Activated T-helper 1 cell treated with anti-CD3 and anti-CD28 coated beads, Interleukin-12 subunit alpha, Interleukin-12 subunit beta, Interleukin-2, Interleukin-4 antibody, amounts not matched to agents 30 ng/mL and 10 ng/mL and 1 ng/mL, durations not matched to agents 14 hours and 24 hours and 36 hours (primary cell): ENCODE measurements around the gene NRG2. TPM values are rescaled to one million over a fixed set of nuclear protein-coding genes. Genes with fewer than 3 reads are reported as not detected.

ENCODE experiments used
- DNase-seq: peaks from one replicate; pipeline ENCODE4 v3.0.0; 2021; ENCODE audit warnings: low spot score
- H3K27ac Mint-ChIP-seq: one replicate; pipeline ENCODE4 v1.8.0; 2021; ENCODE audit warnings: mild to moderate bottlenecking, mixed read lengths
- H3K27me3 Mint-ChIP-seq: one replicate; pipeline ENCODE4 v1.8.0; 2022; ENCODE audit warnings: mild to moderate bottlenecking, moderate library complexity, mixed read lengths; ENCODE audit not compliant: insufficient read depth
- H3K36me3 Mint-ChIP-seq: one replicate; pipeline ENCODE4 v1.8.0; 2021; ENCODE audit warnings: low read depth, mixed read lengths
- H3K4me1 Mint-ChIP-seq: one replicate; pipeline ENCODE4 v1.8.0; 2021; ENCODE audit warnings: low read depth, mixed read lengths
- H3K4me3 Mint-ChIP-seq: one replicate; pipeline ENCODE4 v1.8.0; 2021; ENCODE audit warnings: mild to moderate bottlenecking, moderate library complexity, mixed read lengths
- H3K9me3 Mint-ChIP-seq: one replicate; pipeline ENCODE4 v1.8.0; 2021; ENCODE audit warnings: mixed read lengths
- intact Hi-C: fragments of 100-400 bp; cut with micrococcal nuclease; formaldehyde crosslinking; loops from one replicate; pipeline ENCODE4 v1.15.1; 2024
- total RNA-seq: library from RNA; stranded (reverse); gene quantifications from 2 replicates; pipeline ENCODE4 v1.2.3, GENCODE V29; 2022

NRG2 gene
- total RNA-seq, 1 donor from 2014 or later = 0.08 TPM

DNA sequence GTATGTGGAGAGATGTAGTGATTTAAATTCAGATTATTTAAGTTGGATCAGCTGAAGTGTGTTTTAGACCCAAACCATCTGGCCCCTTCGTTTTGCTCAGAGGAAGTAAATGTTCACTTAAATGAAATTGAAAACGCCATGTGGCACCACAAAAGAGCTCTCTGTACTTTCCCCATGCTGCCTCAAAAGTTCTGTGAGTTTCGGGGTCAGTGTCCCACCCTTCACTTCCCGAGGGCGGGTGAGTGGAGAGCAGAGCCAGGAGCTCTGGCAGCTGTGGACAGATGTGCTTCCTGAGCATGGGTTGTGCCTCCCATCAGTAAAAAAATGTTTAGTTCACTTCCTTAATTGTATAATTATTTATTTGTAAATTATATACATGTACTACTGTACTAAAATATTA lies 199.1 kb downstream of the NRG2 start:
- Mint-ChIP-seq H3K27ac (no peak overlapping the region), H3K27me3 (peaks cover 38% of the 10 kb centered on the region), H3K4me1 (peaks cover 7% of the 10 kb centered on the region), H3K4me3 (no peak overlapping the region), H3K9me3 (no peaks in the 10 kb centered on the region), H3K36me3 (no peaks in the 10 kb centered on the region)
- intact Hi-C loops = loop anchor here (1.0 to 10.0 kb wide), 3 partner anchors 57 to 311 kb away; no protein-coding TSS in a partner anchor
- DNase-seq = no peak

GRCh38 chr5:139842321-139842720 lies 200.8 kb downstream of the NRG2 start:
- Mint-ChIP-seq H3K36me3 (no peaks in the 10 kb centered on the region), H3K27ac (no peak overlapping the region), H3K4me1 (peaks cover 4% of the 10 kb centered on the region), H3K4me3 (no peak overlapping the region), H3K27me3 (peaks cover 34% of the 10 kb centered on the region), H3K9me3 (no peaks in the 10 kb centered on the region)
- intact Hi-C loops = loop anchor here (10.0 kb wide), 1 partner anchor 312 kb away; no protein-coding TSS in a partner anchor
- DNase-seq = no peak

DNA sequence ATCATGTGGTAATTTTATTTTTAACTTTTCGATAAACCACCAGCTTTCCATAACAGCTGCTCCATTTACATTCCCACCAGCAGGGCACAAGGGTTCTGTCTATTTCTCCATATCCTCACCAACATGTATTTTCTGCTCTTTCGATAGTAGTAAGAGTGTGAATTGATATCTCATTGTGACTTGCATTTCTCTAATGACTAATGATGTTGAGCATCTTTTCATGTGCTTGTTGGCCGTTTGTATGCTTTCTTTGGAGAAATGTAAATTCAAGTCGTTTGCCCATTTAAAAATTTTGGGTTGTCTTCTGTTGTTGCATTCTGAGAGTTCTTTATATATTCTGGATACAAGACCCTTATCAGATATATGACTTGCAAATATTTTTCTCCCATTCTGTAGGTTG lies 201.6 kb downstream of the NRG2 start:
- no peak for DNase-seq
- Mint-ChIP-seq H3K27ac (no peak overlapping the region), H3K27me3 (peaks cover 33% of the 10 kb centered on the region), H3K4me3 (no peak overlapping the region), H3K36me3 (no peaks in the 10 kb centered on the region), H3K9me3 (no peaks in the 10 kb centered on the region), H3K4me1 (peaks cover 4% of the 10 kb centered on the region)
- intact Hi-C loops = loop anchor here (10.0 kb wide), 1 partner anchor 313 kb away; no protein-coding TSS in a partner anchor

- H3K4me3 Mint-ChIP-seq = no peak overlapping the region
- H3K9me3 Mint-ChIP-seq = no peaks in the 10 kb centered on the region
- no peaks in the 10 kb centered on the region for H3K36me3 Mint-ChIP-seq
- peaks cover 4% of the 10 kb centered on the region for H3K4me1 Mint-ChIP-seq
- no peak for DNase-seq
- intact Hi-C loops = loop anchor here (10.0 kb wide), 1 partner anchor 315 kb away; no protein-coding TSS in a partner anchor
- no peak overlapping the region for H3K27ac Mint-ChIP-seq
- peaks cover 18% of the 10 kb centered on the region for H3K27me3 Mint-ChIP-seq
These were observed 203.2 kb downstream of the NRG2 start for GRCh38 chr5:139839918-139840317.

DNA sequence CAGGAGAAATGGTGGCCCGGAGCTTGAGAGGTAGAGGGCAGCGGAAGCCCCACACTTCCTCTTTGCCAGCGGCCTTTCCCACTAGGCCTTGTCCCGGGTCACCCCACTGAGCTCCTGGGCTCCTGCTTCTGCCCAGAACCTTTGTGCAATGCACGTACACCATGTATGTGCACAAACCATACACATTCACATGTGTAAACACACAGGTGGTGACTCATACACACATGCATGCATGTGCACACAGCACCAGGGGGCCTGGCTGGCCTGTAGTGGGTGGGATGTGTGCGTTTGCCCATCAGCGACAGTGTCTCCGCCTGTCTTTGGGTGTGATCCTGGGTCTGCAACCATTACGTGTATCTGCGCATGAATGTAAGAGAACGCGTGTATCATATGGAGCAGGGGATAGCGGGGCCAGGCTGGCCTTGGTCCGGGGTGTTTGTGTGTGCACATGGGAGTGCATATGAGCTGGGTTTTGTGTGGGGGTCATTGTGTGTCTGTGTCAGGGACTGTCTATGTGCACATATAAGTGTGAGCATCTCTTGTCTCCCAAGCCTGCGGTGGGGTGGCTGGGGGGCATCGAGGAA lies 203.8 kb downstream of the NRG2 start:
- intact Hi-C loops = no loop called here
- no peak for DNase-seq

GRCh38 chr5:139838381-139839197 lies 204.5 kb downstream of the NRG2 start:
- Mint-ChIP-seq H3K36me3 (no peaks in the 10 kb centered on the region), H3K27ac (no peak overlapping the region), H3K4me3 (no peak overlapping the region), H3K27me3 (peaks cover 13% of the 10 kb centered on the region), H3K9me3 (no peaks in the 10 kb centered on the region), H3K4me1 (no peaks in the 10 kb centered on the region)
- intact Hi-C loops = no loop called here
- no peak for DNase-seq

More for the DNA sequence above, 203.8 kb downstream of the NRG2 start:
- Mint-ChIP-seq H3K27me3 (peaks cover 13% of the 10 kb centered on the region), H3K4me1 (peaks cover under 1% of the 10 kb centered on the region), H3K36me3 (no peaks in the 10 kb centered on the region), H3K4me3 (no peak overlapping the region), H3K27ac (no peak overlapping the region), H3K9me3 (no peaks in the 10 kb centered on the region)

DNA sequence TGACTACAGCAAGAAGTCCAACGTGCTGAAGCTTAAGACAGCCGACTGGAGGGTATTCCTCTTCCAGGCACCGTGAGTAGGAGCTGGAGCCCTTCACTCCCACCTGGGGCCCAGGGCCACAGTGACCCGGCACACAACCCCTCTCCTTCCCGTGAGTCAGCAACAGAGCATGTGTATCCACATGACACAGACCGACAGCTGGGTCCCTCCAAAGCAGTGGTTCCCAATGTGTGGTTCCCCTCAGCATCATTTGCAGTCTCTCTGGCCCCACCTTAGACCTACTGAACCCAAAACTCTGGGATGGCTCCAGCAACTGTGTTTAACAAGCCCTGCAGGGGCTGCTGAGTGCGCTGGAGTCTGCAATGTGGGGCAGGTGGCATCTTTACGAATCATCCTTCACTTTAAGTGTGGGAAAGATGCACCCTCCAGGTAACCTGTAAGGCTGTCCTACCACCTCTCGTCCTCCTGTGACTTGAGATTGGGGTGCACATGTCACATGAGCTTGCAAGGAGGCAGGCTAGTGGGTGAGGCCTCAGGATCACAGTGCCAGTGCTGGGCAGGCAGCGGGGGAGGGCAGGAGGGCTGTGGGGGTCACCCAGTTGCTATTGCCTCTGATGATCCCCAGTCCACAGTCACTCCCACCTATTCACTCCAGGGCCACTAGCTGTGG lies 205.3 kb downstream of the NRG2 start:
- no peak for DNase-seq
- H3K27ac Mint-ChIP-seq = no peak overlapping the region
- H3K9me3 Mint-ChIP-seq = no peaks in the 10 kb centered on the region
- H3K4me1 Mint-ChIP-seq = no peaks in the 10 kb centered on the region
- no peak overlapping the region for H3K4me3 Mint-ChIP-seq
- H3K27me3 Mint-ChIP-seq = peaks cover 9% of the 10 kb centered on the region
- no peaks in the 10 kb centered on the region for H3K36me3 Mint-ChIP-seq
- intact Hi-C loops = no loop called here

DNA sequence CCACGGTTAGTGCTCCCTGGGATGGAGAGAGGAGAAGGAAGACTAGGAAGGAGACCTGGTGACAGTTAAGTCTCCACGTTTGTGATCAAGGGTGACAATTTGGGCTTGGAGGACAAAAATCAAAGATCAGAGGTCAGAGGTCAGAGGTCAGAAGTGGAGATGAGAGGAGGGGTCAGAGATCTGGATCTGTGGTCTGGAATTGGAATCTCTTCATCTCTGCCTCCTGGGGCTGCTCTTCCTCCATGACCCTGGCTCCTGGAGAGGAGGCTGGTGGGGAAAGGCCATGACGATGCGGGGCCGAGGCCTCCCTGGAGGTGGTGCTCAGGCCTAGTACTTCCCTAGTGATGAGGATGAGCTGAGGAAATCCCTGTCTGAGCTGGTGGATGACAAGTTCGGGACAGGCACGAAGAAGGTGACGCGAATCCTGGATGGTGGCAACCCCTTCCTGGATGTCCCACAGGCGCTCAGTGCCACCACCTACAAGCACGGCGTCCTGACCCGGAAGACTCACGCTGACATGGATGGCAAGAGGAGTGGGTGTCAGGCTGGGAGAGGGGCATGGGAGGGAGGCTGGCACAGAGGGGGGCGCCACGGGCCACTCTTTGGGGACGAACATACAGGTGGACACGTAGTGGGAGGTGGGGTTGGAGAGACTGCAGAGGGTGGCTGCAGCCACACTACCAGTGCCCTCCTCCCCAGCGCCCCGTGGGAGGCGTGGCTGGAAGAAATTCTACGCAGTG lies 206.5 kb downstream of the NRG2 start:
- Mint-ChIP-seq H3K36me3 (no peaks in the 10 kb centered on the region), H3K27ac (no peak overlapping the region), H3K4me3 (no peak overlapping the region), H3K9me3 (no peaks in the 10 kb centered on the region), H3K27me3 (peaks cover 12% of the 10 kb centered on the region), H3K4me1 (no peaks in the 10 kb centered on the region)
- no peak for DNase-seq
- intact Hi-C loops = no loop called here

DNA sequence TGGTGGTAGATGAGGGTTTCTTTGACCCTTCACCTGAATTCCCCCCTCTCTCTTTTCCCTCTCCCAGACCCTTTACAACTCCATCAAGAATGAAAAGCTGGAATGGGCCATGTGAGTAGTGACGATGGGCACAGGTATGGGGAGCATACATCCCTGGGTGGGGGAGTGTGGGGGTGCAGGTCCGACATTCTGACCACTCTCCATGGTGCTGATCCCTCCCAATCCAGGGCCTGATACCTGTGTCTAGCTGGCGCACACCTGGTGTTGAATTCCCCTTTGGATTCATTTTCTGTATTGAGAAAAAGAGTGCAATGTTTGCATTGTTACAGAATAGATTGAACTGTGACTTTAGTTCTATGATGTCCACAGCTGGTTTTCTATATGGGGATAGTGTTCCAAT lies 207.4 kb downstream of the NRG2 start:
- no peaks in the 10 kb centered on the region for H3K4me1 Mint-ChIP-seq
- H3K27ac Mint-ChIP-seq = no peak overlapping the region

GRCh38 chr5:139833525-139833924 lies 209.6 kb downstream of the NRG2 start:
- no peak for DNase-seq
- peaks cover 17% of the 10 kb centered on the region for H3K27me3 Mint-ChIP-seq
- no peaks in the 10 kb centered on the region for H3K9me3 Mint-ChIP-seq
- intact Hi-C loops = no loop called here
- H3K27ac Mint-ChIP-seq = no peak overlapping the region
- no peak overlapping the region for H3K4me3 Mint-ChIP-seq
- H3K36me3 Mint-ChIP-seq = no peaks in the 10 kb centered on the region
- no peaks in the 10 kb centered on the region for H3K4me1 Mint-ChIP-seq

More for the DNA sequence above, 207.4 kb downstream of the NRG2 start:
- Mint-ChIP-seq H3K9me3 (no peaks in the 10 kb centered on the region), H3K36me3 (no peaks in the 10 kb centered on the region), H3K27me3 (peaks cover 14% of the 10 kb centered on the region), H3K4me3 (no peak overlapping the region)
- intact Hi-C loops = no loop called here
- no peak for DNase-seq

- DNase-seq = no peak
- H3K27me3 Mint-ChIP-seq = peaks cover 17% of the 10 kb centered on the region
- H3K36me3 Mint-ChIP-seq = no peaks in the 10 kb centered on the region
- H3K9me3 Mint-ChIP-seq = no peaks in the 10 kb centered on the region
- H3K4me3 Mint-ChIP-seq = no peak overlapping the region
- no peaks in the 10 kb centered on the region for H3K4me1 Mint-ChIP-seq
- intact Hi-C loops = no loop called here
- no peak overlapping the region for H3K27ac Mint-ChIP-seq
These were observed 211.5 kb downstream of the NRG2 start for GRCh38 chr5:139831624-139832023.

DNA sequence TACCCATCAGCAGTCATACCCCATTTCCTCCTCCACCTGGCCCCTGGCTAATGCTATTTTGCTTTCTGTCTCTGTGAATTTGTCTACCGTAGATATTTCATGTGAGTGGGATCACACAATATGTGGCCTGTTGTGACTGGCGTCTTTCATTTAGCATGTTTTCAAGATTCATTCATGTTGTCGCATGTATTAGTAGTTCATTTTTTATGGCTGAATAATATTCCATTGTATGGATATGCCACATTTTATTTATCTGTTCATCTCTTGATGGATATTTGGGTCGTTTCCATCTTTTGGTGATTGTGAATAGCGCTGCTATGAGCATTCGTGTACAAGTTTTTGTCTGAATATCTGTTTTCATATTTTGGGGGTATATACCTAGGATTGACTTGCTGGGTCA lies 213.6 kb downstream of the NRG2 start:
- Mint-ChIP-seq H3K36me3 (no peaks in the 10 kb centered on the region), H3K4me3 (no peak overlapping the region), H3K27ac (no peak overlapping the region), H3K27me3 (peaks cover 17% of the 10 kb centered on the region), H3K4me1 (no peaks in the 10 kb centered on the region), H3K9me3 (no peaks in the 10 kb centered on the region)
- intact Hi-C loops = no loop called here
- no peak for DNase-seq
